Type B pancreatic cell (in vitro differentiated cells): Measurements from ENCODE around the gene DOK4. TPM values are rescaled to one million over a fixed set of nuclear protein-coding genes. Genes with fewer than 3 reads are reported as not detected.
"Not testable (repeated sequence)": the region's sequence is repeated elsewhere in the genome, so short reads cannot be mapped to it uniquely, and the experiment has no call there.

ENCODE experiments used
- DNase-seq: peaks from one replicate; pipeline ENCODE4 v3.0.0; 2021; ENCODE audit warnings: mixed read lengths; ENCODE audit not compliant: unreplicated experiment; ENCODE audit errors: extremely low spot score
- H3K27ac Mint-ChIP-seq: 2 replicates; pipeline ENCODE4 v1.8.0; 2021; ENCODE audit warnings: mild to moderate bottlenecking, mixed read lengths
- H3K27me3 Mint-ChIP-seq: 2 replicates; pipeline ENCODE4 v1.8.0; 2021; ENCODE audit warnings: mixed read lengths
- H3K36me3 Mint-ChIP-seq: 2 replicates; pipeline ENCODE4 v1.8.0; 2021; ENCODE audit warnings: mixed read lengths
- H3K4me1 Mint-ChIP-seq: one replicate; pipeline ENCODE4 v1.8.0; 2021; ENCODE audit warnings: mixed read lengths; ENCODE audit not compliant: unreplicated experiment
- H3K4me3 Mint-ChIP-seq: 2 replicates; pipeline ENCODE4 v1.8.0; 2021; ENCODE audit warnings: mild to moderate bottlenecking, mixed read lengths
- H3K9me3 Mint-ChIP-seq: 2 replicates; pipeline ENCODE4 v1.8.0; 2021; ENCODE audit warnings: mixed read lengths
- total RNA-seq: library from RNA; stranded (reverse); gene quantifications from 2 replicates; pipeline ENCODE4 v1.2.1, GENCODE V29; 2021; ENCODE audit warnings: low replicate concordance
- TF ChIP-seq, protein P1 (sequence below): fragments of 200-600 bp; sonication (generic); conservative IDR thresholded peaks from 2 replicates; pipeline ENCODE4 v1.5.0; 2021; ENCODE audit warnings: antibody characterized with exemption, mild to moderate bottlenecking

Gene DOK4
- total RNA-seq, 1 donor from 2014 or later = 33.3 TPM

DNA sequence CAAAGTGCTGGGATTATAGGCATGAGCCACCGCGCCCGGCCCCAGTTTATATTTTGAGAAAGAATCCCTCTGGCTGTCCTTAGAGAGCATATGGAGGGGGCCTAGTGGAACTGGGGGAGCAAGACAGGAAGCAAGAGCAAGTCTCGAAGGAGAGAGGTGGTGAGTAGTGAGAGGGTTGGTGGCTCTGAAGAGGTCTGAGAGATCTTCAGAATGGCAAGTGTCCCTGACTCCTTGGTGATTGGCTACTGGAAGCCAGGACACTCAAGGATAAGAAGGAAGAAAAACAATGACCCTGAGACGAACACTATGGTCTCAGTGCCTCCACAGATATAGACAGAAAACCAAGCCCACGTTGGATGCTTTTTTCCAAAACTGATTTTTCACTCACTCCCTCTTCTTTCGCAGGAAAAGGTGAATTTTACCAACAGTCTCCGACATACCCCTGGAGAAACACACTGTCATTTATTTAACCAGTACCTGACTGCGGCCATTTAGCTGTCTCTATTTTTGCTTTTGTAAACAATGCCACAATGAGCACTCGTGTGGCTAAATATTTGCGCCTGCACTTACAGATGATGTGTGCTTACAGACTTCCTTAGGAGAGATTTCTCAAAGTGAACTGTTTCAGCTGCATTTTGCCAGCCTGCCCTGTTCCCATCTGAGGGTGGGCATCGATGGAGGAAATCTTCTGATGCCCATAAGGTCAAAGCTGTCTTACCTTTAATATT, 15.9 kb upstream of the DOK4 start:
- no peaks in the 10 kb centered on the region for H3K9me3 Mint-ChIP-seq
- no peak for DNase-seq
- H3K27ac Mint-ChIP-seq = peak overlapping the region; percentile 24
- TF ChIP-seq, protein P1, sequence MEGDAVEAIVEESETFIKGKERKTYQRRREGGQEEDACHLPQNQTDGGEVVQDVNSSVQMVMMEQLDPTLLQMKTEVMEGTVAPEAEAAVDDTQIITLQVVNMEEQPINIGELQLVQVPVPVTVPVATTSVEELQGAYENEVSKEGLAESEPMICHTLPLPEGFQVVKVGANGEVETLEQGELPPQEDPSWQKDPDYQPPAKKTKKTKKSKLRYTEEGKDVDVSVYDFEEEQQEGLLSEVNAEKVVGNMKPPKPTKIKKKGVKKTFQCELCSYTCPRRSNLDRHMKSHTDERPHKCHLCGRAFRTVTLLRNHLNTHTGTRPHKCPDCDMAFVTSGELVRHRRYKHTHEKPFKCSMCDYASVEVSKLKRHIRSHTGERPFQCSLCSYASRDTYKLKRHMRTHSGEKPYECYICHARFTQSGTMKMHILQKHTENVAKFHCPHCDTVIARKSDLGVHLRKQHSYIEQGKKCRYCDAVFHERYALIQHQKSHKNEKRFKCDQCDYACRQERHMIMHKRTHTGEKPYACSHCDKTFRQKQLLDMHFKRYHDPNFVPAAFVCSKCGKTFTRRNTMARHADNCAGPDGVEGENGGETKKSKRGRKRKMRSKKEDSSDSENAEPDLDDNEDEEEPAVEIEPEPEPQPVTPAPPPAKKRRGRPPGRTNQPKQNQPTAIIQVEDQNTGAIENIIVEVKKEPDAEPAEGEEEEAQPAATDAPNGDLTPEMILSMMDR = no peak
- H3K4me1 Mint-ChIP-seq = peaks cover 37% of the 10 kb centered on the region
- no peaks in the 10 kb centered on the region for H3K36me3 Mint-ChIP-seq
- H3K4me3 Mint-ChIP-seq = no peak overlapping the region
- H3K27me3 Mint-ChIP-seq = no peaks in the 10 kb centered on the region

DNA sequence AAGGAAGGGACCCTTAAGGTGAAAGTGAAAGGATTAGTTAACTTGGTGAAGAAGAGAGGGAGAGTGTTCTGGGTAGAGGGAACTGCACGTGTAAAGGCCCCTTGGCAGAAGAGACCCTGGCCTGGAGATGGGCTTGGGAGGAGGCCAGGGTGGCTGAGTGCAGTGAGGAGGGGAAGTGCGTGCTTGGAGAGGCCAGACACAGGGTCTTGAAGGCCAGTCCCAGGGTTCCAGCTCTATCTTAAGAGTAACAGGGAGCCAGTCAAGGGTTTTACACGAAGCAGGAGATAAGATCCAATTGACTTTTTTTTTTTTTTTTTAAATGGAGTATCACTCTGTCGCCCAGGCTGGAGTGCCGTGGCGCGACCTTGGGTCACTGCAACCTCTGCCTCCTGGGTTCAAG, 15.2 kb upstream of the DOK4 start:
- Mint-ChIP-seq H3K4me3 (no peak overlapping the region), H3K27me3 (no peaks in the 10 kb centered on the region), H3K4me1 (peaks cover 30% of the 10 kb centered on the region), H3K36me3 (no peaks in the 10 kb centered on the region), H3K9me3 (no peaks in the 10 kb centered on the region), H3K27ac (peak overlapping the region; percentile 44)
- TF ChIP-seq, protein P1 = no peak
- DNase-seq = no peak

DNA sequence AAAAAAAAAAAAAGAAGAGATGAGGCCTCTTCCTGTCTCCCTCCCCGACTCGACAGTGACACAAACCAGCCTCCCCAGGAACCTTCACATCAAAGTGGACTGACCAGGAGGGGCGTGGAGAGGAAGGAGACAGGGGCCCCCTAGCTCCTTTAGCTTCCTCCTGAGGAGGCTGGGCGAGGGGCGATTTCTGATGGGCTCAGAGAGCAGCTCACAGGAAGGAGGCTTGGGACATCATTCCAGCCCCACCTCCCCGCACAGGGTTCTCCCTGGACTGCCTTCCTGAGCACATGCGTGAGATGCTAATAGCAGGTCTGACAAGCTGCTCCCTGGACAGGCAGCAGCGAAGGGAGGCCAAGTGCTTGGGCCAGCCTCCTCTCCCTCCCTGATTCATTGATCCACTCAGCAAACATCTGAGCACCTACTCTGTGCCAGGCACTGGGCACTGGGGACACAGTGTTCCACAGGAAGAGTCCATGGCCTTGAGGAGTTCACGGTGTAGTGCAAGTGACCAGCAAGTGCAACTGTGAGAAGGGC, 14.4 kb upstream of the DOK4 start:
- H3K27me3 Mint-ChIP-seq = no peaks in the 10 kb centered on the region
- no peak for DNase-seq
- no peak overlapping the region for H3K4me3 Mint-ChIP-seq
- no peaks in the 10 kb centered on the region for H3K9me3 Mint-ChIP-seq
- H3K27ac Mint-ChIP-seq = no peak overlapping the region
- TF ChIP-seq, protein P1 = no peak
- no peaks in the 10 kb centered on the region for H3K36me3 Mint-ChIP-seq
- peaks cover 32% of the 10 kb centered on the region for H3K4me1 Mint-ChIP-seq

DNA sequence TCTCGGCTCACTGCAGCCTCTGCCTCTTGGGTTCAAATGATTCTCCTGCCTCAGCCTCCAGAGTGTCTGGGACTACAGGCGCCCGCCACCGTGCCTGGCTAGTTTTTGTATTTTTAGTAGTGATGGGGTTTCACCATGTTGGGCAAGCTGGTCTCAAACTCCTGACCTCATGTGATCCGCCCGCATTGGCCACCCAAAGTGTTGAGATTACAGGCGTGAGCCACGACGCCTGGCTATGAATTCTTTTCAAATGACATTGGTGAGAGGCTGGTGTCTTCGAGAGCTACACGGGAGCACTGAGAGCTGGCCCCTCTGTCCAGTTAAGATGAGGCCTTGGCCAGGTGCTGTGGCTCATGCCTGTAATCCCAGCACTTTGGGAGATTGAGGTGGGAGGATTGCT, 13.6 kb upstream of the DOK4 start:
- H3K27ac Mint-ChIP-seq, H3K27me3 Mint-ChIP-seq, H3K36me3 Mint-ChIP-seq, H3K4me3 Mint-ChIP-seq, DNase-seq, H3K9me3 Mint-ChIP-seq: not testable (repeated sequence)
- peaks cover 32% of the 10 kb centered on the region for H3K4me1 Mint-ChIP-seq

DNA sequence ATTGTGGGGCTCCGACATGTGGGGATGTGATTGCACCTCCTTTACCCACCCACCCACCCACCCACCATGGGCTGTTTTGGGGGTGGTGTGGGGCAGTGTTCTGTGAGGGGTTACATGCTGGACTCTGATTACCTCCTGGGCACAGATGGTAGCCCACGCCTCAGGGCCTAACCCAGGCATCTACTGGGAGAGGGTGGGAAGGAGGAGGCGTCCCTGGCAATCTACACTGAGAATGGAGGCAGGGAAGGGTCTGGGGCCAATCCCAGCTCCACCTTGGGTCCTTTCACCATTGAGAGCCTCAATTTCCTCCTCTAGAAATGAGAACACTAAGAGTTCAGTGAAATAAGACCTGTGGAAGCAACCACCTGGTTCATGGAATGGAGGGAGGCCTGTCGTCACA, 11.7 kb upstream of the DOK4 start:
- no peak overlapping the region for H3K27ac Mint-ChIP-seq
- H3K9me3 Mint-ChIP-seq = no peaks in the 10 kb centered on the region
- no peaks in the 10 kb centered on the region for H3K27me3 Mint-ChIP-seq
- TF ChIP-seq, protein P1 = no peak
- no peak for DNase-seq
- peaks cover 26% of the 10 kb centered on the region for H3K4me1 Mint-ChIP-seq
- H3K36me3 Mint-ChIP-seq = no peaks in the 10 kb centered on the region
- no peak overlapping the region for H3K4me3 Mint-ChIP-seq

DNA sequence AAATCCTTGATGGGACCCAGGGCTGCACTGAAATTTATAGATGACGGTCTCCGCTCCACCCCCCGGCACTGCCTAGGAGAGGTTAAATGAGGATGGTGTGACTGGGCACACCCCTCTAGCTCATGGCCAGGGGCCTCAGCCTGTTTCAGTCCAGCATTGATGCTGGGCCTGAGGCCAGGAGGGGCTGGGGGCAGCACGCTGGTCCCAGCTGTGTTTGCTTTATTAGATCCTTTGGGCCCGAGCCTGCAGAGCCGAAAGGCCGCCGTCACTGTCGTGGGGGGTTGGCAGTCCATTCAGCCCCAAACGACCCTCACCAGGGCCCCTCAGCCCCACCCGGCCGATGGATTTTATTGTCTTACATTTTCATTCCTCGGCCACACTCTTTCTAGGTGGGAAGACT, 10.8 kb upstream of the DOK4 start:
- Mint-ChIP-seq H3K9me3 (no peaks in the 10 kb centered on the region), H3K4me1 (peaks cover 17% of the 10 kb centered on the region), H3K4me3 (no peak overlapping the region), H3K27me3 (no peaks in the 10 kb centered on the region), H3K36me3 (no peaks in the 10 kb centered on the region), H3K27ac (no peak overlapping the region)
- no peak for DNase-seq
- TF ChIP-seq, protein P1 = no peak
